CD14-positive monocyte (primary cell): Measurements from ENCODE around the gene TMED1. TPM values are rescaled to one million over a fixed set of nuclear protein-coding genes. Genes with fewer than 3 reads are reported as not detected.

Experiments used
- DNase-seq, 3 donors: peaks; one replicate each; pipeline ENCODE4 v3.0.0-alpha.2; 2011 to 2022
- H2AFZ ChIP-seq: 2 replicates; pipeline ENCODE4 v1.6.0; 2012; ENCODE audit warnings: mild to moderate bottlenecking, low read depth, low read length, inconsistent platforms; ENCODE audit not compliant: insufficient read depth, poor library complexity, severe bottlenecking
- H3K27ac ChIP-seq, 2 donors: 1 replicate in 1 of 2; 2 replicates in 1 of 2; pipeline ENCODE4 v1.5.1; 2012 to 2013; ENCODE audit warnings: low read length in 2 of 2, control low read depth in 1 of 2, inconsistent platforms in 1 of 2, low read depth in 1 of 2, mild to moderate bottlenecking in 1 of 2
- H3K27me3 ChIP-seq, 2 donors: one replicate each; pipeline versions ENCODE4 v1.6.0 to v1.6.1; 2011 to 2013; ENCODE audit warnings: low read length in 2 of 2; ENCODE audit not compliant: control insufficient read depth in 2 of 2, insufficient read depth in 2 of 2
- H3K36me3 ChIP-seq, 2 donors: replicated peaks in 1 of 2; 1 replicate in 1 of 2; 2 replicates in 1 of 2; pipeline versions ENCODE4 v1.5.1 to v1.6.1; 2012 to 2013; ENCODE audit warnings: low read length in 2 of 2, control low read depth in 1 of 2, inconsistent platforms in 1 of 2, mild to moderate bottlenecking in 1 of 2; ENCODE audit not compliant: insufficient read depth in 2 of 2, control insufficient read depth in 1 of 2
- H3K4me1 ChIP-seq, 2 donors: 1 replicate in 1 of 2; 2 replicates in 1 of 2; pipeline versions ENCODE4 v1.5.1 to v1.6.1; 2012 to 2013; ENCODE audit warnings: low read length in 2 of 2, control low read depth in 1 of 2, inconsistent platforms in 1 of 2, mild to moderate bottlenecking in 1 of 2, moderate library complexity in 1 of 2; ENCODE audit not compliant: insufficient read depth in 2 of 2, control insufficient read depth in 1 of 2
- H3K4me2 ChIP-seq: replicated peaks from 2 replicates; pipeline ENCODE3; 2012; ENCODE audit warnings: low read length, moderate library complexity, mild to moderate bottlenecking; ENCODE audit not compliant: poor library complexity, severe bottlenecking; ENCODE audit errors: extremely low read depth
- H3K4me3 ChIP-seq, 3 experiments: fragments of 200-600 bp in 1 of 3; sonication (generic) in 1 of 3; replicated peaks in 1 of 3; 1 replicate in 2 of 3; 2 replicates in 1 of 3; pipeline ENCODE4 v1.5.1; 2011 to 2013; ENCODE audit warnings: low read length in 3 of 3, mild to moderate bottlenecking in 3 of 3, control low read depth in 2 of 3, low read depth in 2 of 3, inconsistent platforms in 1 of 3, moderate library complexity in 1 of 3
- H3K79me2 ChIP-seq: 2 replicates; pipeline ENCODE4 v1.6.0; 2012; ENCODE audit warnings: mild to moderate bottlenecking, control low read depth, inconsistent platforms, low read length, moderate library complexity; ENCODE audit not compliant: insufficient read depth
- H3K9ac ChIP-seq: 2 replicates; pipeline ENCODE4 v1.6.0; 2017; ENCODE audit warnings: low read length, mild to moderate bottlenecking; ENCODE audit not compliant: insufficient read depth, poor library complexity, severe bottlenecking
- H3K9me3 ChIP-seq, 2 donors: replicated peaks in 1 of 2; 1 replicate in 1 of 2; 2 replicates in 1 of 2; pipeline versions ENCODE4 v1.5.1 to v1.6.1; 2012 to 2013; ENCODE audit warnings: low read length in 2 of 2, control low read depth in 1 of 2; ENCODE audit not compliant: control insufficient read depth in 1 of 2, insufficient read depth in 1 of 2
- H4K20me1 ChIP-seq: 2 replicates; pipeline ENCODE4 v1.6.0; 2012; ENCODE audit warnings: mild to moderate bottlenecking, low read length, control low read depth, moderate library complexity; ENCODE audit not compliant: insufficient read depth
- H3K27ac Mint-ChIP-seq, 7 donors: one replicate each; pipeline ENCODE4 v1.8.0; 2020; ENCODE audit warnings: mild to moderate bottlenecking in 7 of 7, mixed read lengths in 7 of 7, moderate library complexity in 6 of 7, inconsistent platforms in 2 of 7
- H3K27me3 Mint-ChIP-seq, 3 donors: one replicate each; pipeline ENCODE4 v1.8.0; 2021 to 2022; ENCODE audit warnings: low read depth in 3 of 3, mild to moderate bottlenecking in 3 of 3, mixed read lengths in 3 of 3, moderate library complexity in 3 of 3, inconsistent platforms in 1 of 3
- H3K36me3 Mint-ChIP-seq, 2 donors: one replicate each; pipeline ENCODE4 v1.8.0; 2020; ENCODE audit warnings: mixed read lengths in 2 of 2, inconsistent platforms in 1 of 2, mild to moderate bottlenecking in 1 of 2
- H3K4me1 Mint-ChIP-seq: one replicate; pipeline ENCODE4 v1.8.0; 2020; ENCODE audit warnings: mild to moderate bottlenecking, mixed read lengths
- H3K4me3 Mint-ChIP-seq, 2 donors: one replicate each; pipeline ENCODE4 v1.8.0; 2020; ENCODE audit warnings: mild to moderate bottlenecking in 2 of 2, mixed read lengths in 2 of 2, moderate library complexity in 1 of 2
- H3K9me3 Mint-ChIP-seq, 7 donors: one replicate each; pipeline ENCODE4 v1.8.0; 2020 to 2022; ENCODE audit warnings: mixed read lengths in 7 of 7, mild to moderate bottlenecking in 6 of 7, moderate library complexity in 6 of 7, inconsistent platforms in 2 of 7
- WGBS: methylation state at CpG from one replicate; pipeline ENCODE4 v1.1.5; 2013; ENCODE audit warnings: missing lambda C conversion rate; ENCODE audit not compliant: insufficient coverage; 5-methylcytosine and 5-hydroxymethylcytosine counted together
- intact Hi-C, 2 donors: fragments of 100-400 bp; cut with micrococcal nuclease; formaldehyde crosslinking; loops; one replicate each; pipeline versions ENCODE4 v1.15.0 to v1.15.1; 2023
- polyA plus RNA-seq, 3 donors: library from polyadenylated mRNA; depleted of rRNA in 1 of 3; unstranded in 2 of 3; stranded (reverse) in 1 of 3; fragments of 300-500 nt in 2 of 3; fragments of >200 nt in 1 of 3; fragmentation: Illumina TruSeq in 2 of 3; gene quantifications; 1 replicate in 2 of 3; 2 replicates in 1 of 3; pipeline ENCODE4 v1.2.3, GENCODE V29; 2012 to 2021
- TF ChIP-seq, protein P1 (sequence below): fragments of 200-600 bp; IDR thresholded peaks from one replicate; pipeline ENCODE4 v1.8.0; 2022; ENCODE audit warnings: antibody characterized with exemption, mild to moderate bottlenecking

TMED1 gene
- polyA plus RNA-seq, 3 donors: 23.2 to 56.7 (median 51.3) TPM

DNA sequence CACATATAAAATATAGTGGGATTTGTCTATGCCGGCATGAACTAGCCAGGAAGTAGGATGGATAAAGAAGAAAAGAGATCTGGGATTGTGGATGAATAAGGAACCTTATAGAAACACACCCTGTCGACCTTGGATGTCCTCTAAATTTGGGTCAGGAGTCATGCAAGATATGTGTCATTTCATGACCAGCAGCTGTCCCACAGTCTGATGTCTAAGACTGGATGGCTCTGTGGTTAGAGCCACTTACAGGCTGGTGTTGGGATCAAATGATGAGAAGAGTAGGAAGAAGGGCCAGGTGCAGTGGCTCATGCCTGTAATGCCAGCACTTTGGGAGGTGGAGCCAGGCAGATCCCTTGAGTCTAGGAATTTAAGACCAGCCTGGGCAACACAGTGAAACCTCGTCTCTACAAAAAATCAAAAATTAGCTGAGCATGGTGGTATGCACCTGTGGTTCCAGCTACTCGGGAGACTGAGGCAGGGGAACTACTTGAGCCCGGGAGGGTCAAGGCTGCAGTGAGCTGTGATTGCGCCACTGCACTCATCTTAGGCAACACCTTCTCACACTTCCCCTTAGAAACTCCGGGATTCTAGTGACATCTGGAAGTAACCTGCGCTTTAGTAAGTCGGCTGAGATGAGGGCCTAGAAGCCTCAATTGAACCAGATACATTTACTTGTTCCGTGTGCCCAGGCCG, 30.8 kb downstream of the TMED1 start:
- peak overlapping the region; percentile 86 to 96 (median 93) for H3K27ac Mint-ChIP-seq
- H3K36me3 Mint-ChIP-seq: peaks cover 49 to 74% of the 10 kb centered on the region in 2 donors
- peaks cover 52% of the 10 kb centered on the region for H3K4me1 Mint-ChIP-seq
- Histone ChIP-seq H3K4me2 (peak overlapping the region; percentile 57), H3K79me2 (peaks cover 15% of the 10 kb centered on the region), H2AFZ (peak overlapping the region; percentile 50), H3K27me3 (no peaks in the 10 kb centered on the region), H3K27ac (peak overlapping the region; percentile 87 to 89), H3K36me3 (peaks cover 36 to 59% of the 10 kb centered on the region in 2 donors), H3K9me3 (no peaks in the 10 kb centered on the region), H4K20me1 (no peaks in the 10 kb centered on the region), H3K4me1 (peaks cover 51 to 63% of the 10 kb centered on the region in 2 donors), H3K9ac (peak overlapping the region; percentile 34), H3K4me3 (peak overlapping the region in 1 of 3 experiments; percentile 58)
- no peaks in the 10 kb centered on the region for H3K27me3 Mint-ChIP-seq
- 24% methylated on average over 8 of the region's 11 CpGs for WGBS
- TF ChIP-seq, protein P1, sequence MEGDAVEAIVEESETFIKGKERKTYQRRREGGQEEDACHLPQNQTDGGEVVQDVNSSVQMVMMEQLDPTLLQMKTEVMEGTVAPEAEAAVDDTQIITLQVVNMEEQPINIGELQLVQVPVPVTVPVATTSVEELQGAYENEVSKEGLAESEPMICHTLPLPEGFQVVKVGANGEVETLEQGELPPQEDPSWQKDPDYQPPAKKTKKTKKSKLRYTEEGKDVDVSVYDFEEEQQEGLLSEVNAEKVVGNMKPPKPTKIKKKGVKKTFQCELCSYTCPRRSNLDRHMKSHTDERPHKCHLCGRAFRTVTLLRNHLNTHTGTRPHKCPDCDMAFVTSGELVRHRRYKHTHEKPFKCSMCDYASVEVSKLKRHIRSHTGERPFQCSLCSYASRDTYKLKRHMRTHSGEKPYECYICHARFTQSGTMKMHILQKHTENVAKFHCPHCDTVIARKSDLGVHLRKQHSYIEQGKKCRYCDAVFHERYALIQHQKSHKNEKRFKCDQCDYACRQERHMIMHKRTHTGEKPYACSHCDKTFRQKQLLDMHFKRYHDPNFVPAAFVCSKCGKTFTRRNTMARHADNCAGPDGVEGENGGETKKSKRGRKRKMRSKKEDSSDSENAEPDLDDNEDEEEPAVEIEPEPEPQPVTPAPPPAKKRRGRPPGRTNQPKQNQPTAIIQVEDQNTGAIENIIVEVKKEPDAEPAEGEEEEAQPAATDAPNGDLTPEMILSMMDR: no peak
- peak; percentile 75 to 93 (median 92) for DNase-seq
- H3K9me3 Mint-ChIP-seq: peaks cover 0 to 3% (median 0%) of the 10 kb centered on the region in 7 donors
- H3K4me3 Mint-ChIP-seq: peak overlapping the region; percentile 4 to 64
- intact Hi-C loops: loop anchor here in 1 of 2 donors (5.0 kb wide), 1 partner anchor 88 kb away; the partner anchor contains the start of gene DNM2

DNA sequence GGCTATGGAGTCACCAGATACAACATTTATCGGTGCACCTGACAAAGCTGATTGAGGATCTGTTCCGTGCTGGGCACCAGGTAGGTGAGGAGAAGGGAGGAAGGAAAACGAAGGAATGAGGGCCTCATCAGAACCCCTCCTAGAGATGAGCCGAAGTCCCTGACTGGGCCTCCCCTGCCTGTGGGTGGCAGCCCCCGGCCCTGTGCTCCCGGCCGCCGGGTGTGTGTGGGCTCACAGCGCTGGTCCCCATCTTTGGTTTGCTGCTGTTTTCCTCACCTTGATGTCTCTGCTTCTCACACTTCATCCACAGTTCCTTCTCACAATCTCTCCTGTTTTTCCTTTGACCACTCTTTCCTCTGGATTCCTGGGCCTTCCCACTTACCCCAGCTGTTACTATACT, 32.8 kb downstream of the TMED1 start:
- Histone ChIP-seq H3K9me3 (no peaks in the 10 kb centered on the region), H3K27me3 (no peaks in the 10 kb centered on the region), H3K27ac (peak overlapping the region in 1 of 2 donors; percentile 89), H2AFZ (no peak overlapping the region), H4K20me1 (no peaks in the 10 kb centered on the region), H3K36me3 (peaks cover 43 to 79% of the 10 kb centered on the region in 2 donors), H3K9ac (no peak overlapping the region), H3K4me3 (no peak overlapping the region), H3K4me2 (no peak overlapping the region), H3K4me1 (peaks cover 31 to 44% of the 10 kb centered on the region in 2 donors), H3K79me2 (peaks cover 13% of the 10 kb centered on the region)
- 100% methylated on average over 4 of the region's 9 CpGs for WGBS
- TF ChIP-seq, protein P1: no peak
- Mint-ChIP-seq H3K36me3 (peaks cover 50 to 77% of the 10 kb centered on the region in 2 donors), H3K4me3 (no peak overlapping the region), H3K9me3 (peaks cover 0 to 3% (median 0%) of the 10 kb centered on the region in 7 donors), H3K27ac (peak overlapping the region in 4 of 7 donors; percentile 28 to 73 (median 46)), H3K27me3 (no peaks in the 10 kb centered on the region), H3K4me1 (peaks cover 33% of the 10 kb centered on the region)
- intact Hi-C loops: no loop called here
- DNase-seq: no peak
